OCI-LY3 (cell line): ENCODE measurements around the gene PITPNM1.

Source experiments
- EZH2phosphoT487 ChIP-seq: fragments of 200-600 bp; shearing (Covaris generic); IDR thresholded peaks from 2 replicates; pipeline ENCODE4 v1.6.1; 2018; ENCODE audit warnings: antibody characterized with exemption, mixed run types, low read depth
- TF ChIP-seq, protein P1 (sequence below): fragments of 200-600, 300-600 bp; sonication (generic); IDR thresholded peaks from 2 replicates; pipeline ENCODE4 v1.5.1; 2014; ENCODE audit warnings: antibody characterized with exemption, low read length, low read depth

- TF ChIP-seq, protein P1, sequence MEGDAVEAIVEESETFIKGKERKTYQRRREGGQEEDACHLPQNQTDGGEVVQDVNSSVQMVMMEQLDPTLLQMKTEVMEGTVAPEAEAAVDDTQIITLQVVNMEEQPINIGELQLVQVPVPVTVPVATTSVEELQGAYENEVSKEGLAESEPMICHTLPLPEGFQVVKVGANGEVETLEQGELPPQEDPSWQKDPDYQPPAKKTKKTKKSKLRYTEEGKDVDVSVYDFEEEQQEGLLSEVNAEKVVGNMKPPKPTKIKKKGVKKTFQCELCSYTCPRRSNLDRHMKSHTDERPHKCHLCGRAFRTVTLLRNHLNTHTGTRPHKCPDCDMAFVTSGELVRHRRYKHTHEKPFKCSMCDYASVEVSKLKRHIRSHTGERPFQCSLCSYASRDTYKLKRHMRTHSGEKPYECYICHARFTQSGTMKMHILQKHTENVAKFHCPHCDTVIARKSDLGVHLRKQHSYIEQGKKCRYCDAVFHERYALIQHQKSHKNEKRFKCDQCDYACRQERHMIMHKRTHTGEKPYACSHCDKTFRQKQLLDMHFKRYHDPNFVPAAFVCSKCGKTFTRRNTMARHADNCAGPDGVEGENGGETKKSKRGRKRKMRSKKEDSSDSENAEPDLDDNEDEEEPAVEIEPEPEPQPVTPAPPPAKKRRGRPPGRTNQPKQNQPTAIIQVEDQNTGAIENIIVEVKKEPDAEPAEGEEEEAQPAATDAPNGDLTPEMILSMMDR, result no peak
- no peak for TF ChIP-seq EZH2phosphoT487
Observed at GRCh38 chr11:67455054-67455453, 50.1 kb downstream of the PITPNM1 start, which contains the start of gene CABP4.
